ENCODE data around the gene FLNB.

Gene FLNB

GRCh38 chr3:58008141-58009025 is at the start of gene FLNB:
FLNB (plus strand) TSS chr3:58008422; CDS start chr3:58008565, 143 bp downstream.
- H3K27ac Mint-ChIP-seq = peak within 1 kb of the TSS; percentile 22 to 82 (median 51)
- peaks cover 3% of the 10 kb centered on the region for H3K27me3 Mint-ChIP-seq (ENCODE audit: low read depth)
- peaks cover 31% of the 10 kb centered on the region for H3K4me1 Mint-ChIP-seq
- no peaks in the 10 kb centered on the region for H3K9me3 Mint-ChIP-seq
- TF ChIP-seq CTCF (IDR thresholded peaks at IDR 0.05; ENCODE audit: unreplicated experiment in 3 of 3) = peak; percentile 73 to 75 (median 75)
- no peaks in the 10 kb centered on the region for H3K36me3 Mint-ChIP-seq (ENCODE audit: low read depth)
- H3K4me3 Mint-ChIP-seq = peak within 1 kb of the TSS; percentile 87 to 94 (median 91)

- peak overlapping the region; percentile 82 to 97 (median 82) for H3K27ac Mint-ChIP-seq
- H3K36me3 Mint-ChIP-seq (ENCODE audit: low read depth) = no peaks in the 10 kb centered on the region
- H3K4me1 Mint-ChIP-seq = peaks cover 15% of the 10 kb centered on the region
- H3K9me3 Mint-ChIP-seq = no peaks in the 10 kb centered on the region
- no peak overlapping the region for H3K4me3 Mint-ChIP-seq
- H3K27me3 Mint-ChIP-seq (ENCODE audit: low read depth) = peaks cover 3% of the 10 kb centered on the region
- TF ChIP-seq CTCF (IDR thresholded peaks at IDR 0.05; ENCODE audit: unreplicated experiment in 3 of 3) = no peak
Observed at GRCh38 chr3:57958642-57959422, 49.4 kb upstream of the FLNB start.

- no peak for TF ChIP-seq CTCF (IDR thresholded peaks at IDR 0.05; ENCODE audit: unreplicated experiment in 3 of 3)
- peaks cover 15% of the 10 kb centered on the region for H3K4me1 Mint-ChIP-seq
- no peaks in the 10 kb centered on the region for H3K9me3 Mint-ChIP-seq
- peak overlapping the region in 1 of 3 experiments; percentile 40 for H3K4me3 Mint-ChIP-seq
- H3K27ac Mint-ChIP-seq = peak overlapping the region; percentile 82 to 97 (median 82)
- H3K27me3 Mint-ChIP-seq (ENCODE audit: low read depth) = peaks cover 3% of the 10 kb centered on the region
- no peaks in the 10 kb centered on the region for H3K36me3 Mint-ChIP-seq (ENCODE audit: low read depth)
Observed at GRCh38 chr3:57959423-57960173, 48.6 kb upstream of the FLNB start.

GRCh38 chr3:57960174-57960505 is 48.1 kb upstream of the FLNB start:
- no peak overlapping the region for H3K4me3 Mint-ChIP-seq

More at GRCh38 chr3:57960174-57960505, 48.1 kb upstream of the FLNB start:
- Mint-ChIP-seq H3K36me3 (ENCODE audit: low read depth) (no peaks in the 10 kb centered on the region), H3K4me1 (peaks cover 15% of the 10 kb centered on the region), H3K9me3 (no peaks in the 10 kb centered on the region), H3K27me3 (ENCODE audit: low read depth) (peaks cover 3% of the 10 kb centered on the region), H3K27ac (peak overlapping the region; percentile 46 to 97 (median 82))
- TF ChIP-seq CTCF (IDR thresholded peaks at IDR 0.05; ENCODE audit: unreplicated experiment in 3 of 3) = no peak
